Activated CD4-positive, alpha-beta T cell treated with anti-CD3 and anti-CD28 coated beads for 24 hours (primary cell): ENCODE results near the gene DPP3.

ENCODE experiments used
- DNase-seq, 2 donors: peaks; one replicate each; pipeline ENCODE4 v3.0.0-alpha.2; 2020; ENCODE audit warnings: low read depth in 2 of 2

The DPP3 gene

DNA sequence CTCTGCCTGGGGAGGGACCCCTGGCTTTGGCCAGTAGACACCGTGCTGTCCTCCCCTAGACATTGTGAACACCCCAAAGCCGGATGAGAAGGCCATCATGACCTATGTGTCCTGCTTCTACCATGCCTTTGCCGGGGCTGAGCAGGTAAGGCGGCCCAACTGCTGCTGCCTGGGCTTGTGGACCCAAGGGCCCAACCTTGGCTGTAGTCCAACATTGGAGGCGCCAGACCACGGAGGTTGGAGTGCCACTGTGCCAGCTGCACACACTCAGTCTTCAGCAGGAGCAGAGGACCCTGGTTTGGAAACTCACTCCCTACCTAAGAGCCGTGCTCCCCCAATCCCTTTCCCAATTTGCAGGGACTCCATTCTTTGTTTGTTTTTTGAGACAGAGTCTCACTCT is 75.9 kb downstream of the DPP3 start:
- no peak for DNase-seq

DNA sequence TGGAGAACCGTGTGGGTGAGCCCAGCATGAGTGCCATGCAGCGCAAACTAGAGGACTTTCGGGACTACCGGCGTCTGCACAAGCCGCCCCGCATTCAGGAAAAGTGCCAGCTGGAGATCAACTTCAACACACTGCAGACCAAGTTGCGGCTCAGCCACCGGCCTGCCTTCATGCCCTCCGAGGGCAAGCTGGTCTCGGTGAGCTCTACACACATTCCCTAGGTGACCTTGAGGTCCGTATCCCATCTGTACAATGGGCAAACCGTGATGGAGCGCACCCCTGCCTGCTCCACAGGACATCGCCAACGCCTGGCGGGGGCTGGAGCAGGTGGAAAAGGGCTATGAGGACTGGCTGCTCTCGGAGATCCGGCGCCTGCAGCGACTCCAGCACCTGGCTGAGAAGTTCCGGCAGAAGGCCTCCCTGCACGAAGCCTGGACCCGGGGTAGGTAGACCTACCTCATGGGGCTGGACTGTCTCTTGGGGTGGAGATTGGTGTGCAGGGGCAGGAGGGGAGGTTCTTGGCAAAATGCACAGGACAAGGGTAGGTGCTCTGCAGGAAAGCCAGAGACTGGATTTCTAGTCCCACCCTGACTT is 77.6 kb downstream of the DPP3 start:
- DNase-seq = no peak
